Mammary epithelial cell (primary cell): ENCODE results near the gene TRPV5.

Experiments used
- EZH2 ChIP-seq: IDR thresholded peaks from 2 replicates; pipeline ENCODE4 v1.6.1; 2012; ENCODE audit warnings: low read length, inconsistent platforms, borderline replicate concordance
- TF ChIP-seq, protein P1 (sequence below), 2 donors: IDR thresholded peaks in 1 of 2; conservative IDR thresholded peaks in 1 of 2; 2 replicates each; pipeline ENCODE4 v1.5.1; 2011 to 2012; ENCODE audit warnings: inconsistent platforms in 2 of 2, low read length in 2 of 2, mild to moderate bottlenecking in 2 of 2, control low read depth in 1 of 2, low read depth in 1 of 2; ENCODE audit not compliant: insufficient read depth in 1 of 2; ENCODE audit errors: extremely low read depth in 1 of 2

DNA sequence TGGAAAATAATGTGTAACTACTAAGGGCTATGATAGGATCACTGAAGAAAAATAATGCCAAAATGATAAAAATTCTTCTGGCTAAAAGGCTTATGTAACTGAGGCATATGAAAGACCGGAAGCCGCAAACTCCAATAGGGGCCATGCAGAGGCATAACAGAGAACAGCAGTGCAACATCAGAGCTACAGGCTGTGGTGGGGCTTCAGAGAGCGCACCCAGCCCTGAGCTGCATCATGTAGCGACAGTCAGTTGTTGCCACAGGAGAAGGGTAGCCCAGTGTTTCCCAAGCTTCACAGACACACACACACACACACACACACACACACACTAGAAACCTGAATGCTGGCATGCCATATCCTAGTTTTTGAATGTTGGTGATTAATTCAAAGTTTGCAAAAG, 15.1 kb upstream of the TRPV5 start:
- TF ChIP-seq, protein P1, sequence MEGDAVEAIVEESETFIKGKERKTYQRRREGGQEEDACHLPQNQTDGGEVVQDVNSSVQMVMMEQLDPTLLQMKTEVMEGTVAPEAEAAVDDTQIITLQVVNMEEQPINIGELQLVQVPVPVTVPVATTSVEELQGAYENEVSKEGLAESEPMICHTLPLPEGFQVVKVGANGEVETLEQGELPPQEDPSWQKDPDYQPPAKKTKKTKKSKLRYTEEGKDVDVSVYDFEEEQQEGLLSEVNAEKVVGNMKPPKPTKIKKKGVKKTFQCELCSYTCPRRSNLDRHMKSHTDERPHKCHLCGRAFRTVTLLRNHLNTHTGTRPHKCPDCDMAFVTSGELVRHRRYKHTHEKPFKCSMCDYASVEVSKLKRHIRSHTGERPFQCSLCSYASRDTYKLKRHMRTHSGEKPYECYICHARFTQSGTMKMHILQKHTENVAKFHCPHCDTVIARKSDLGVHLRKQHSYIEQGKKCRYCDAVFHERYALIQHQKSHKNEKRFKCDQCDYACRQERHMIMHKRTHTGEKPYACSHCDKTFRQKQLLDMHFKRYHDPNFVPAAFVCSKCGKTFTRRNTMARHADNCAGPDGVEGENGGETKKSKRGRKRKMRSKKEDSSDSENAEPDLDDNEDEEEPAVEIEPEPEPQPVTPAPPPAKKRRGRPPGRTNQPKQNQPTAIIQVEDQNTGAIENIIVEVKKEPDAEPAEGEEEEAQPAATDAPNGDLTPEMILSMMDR (conservative IDR thresholded peaks at IDR 0.05 in 1 of 2, IDR thresholded peaks at IDR 0.05 in 1 of 2; ENCODE audit: extremely low read depth in 1 of 2, insufficient read depth in 1 of 2, low read depth in 1 of 2, low read length in 2 of 2) = no peak
- TF ChIP-seq EZH2 = no peak
